ENCODE results near the gene KRT2.
"Not testable (repeated sequence)": the region's sequence is repeated elsewhere in the genome, so short reads cannot be mapped to it uniquely, and the experiment has no call there.

The KRT2 gene

GRCh38 chr12:52685406-52685890 lies 33.4 kb upstream of the KRT2 start:
- DNase-seq (ENCODE audit: low spot score): no peak

GRCh38 chr12:52684431-52684830 lies 32.4 kb upstream of the KRT2 start:
- DNase-seq (ENCODE audit: low spot score): no peak

GRCh38 chr12:52683575-52684300 lies 31.7 kb upstream of the KRT2 start:
- no peak for DNase-seq (ENCODE audit: low spot score)

DNA sequence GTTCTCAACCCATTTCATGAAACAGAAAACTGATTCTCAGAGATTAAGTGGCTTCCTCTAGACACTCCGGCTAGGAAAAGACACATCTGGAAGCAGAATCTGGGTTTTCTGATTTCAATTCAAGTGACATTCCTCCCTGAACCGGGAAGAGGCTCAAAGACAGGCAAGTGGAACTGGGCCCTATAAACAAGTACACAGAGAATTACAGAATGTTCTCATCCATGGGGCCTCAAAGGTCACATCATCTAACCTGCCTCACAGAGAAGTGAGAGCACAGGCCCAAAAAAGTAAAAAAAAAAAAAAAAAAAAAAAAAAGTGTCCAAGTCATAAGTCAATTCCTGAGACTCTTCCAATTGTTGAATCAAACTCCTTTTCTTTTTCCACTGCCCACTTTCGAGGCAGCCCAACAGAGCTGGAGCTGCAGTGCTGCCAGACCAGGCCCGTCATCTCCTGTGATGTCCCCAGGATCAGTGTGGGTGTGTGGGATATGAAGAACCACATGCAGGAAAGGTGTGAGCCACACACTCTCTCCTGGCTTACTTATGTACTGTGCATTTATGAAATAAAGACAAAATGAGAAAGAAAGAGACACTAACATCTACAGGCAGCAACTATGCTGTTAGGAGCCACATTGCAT lies 31.0 kb upstream of the KRT2 start:
- DNase-seq (ENCODE audit: low spot score): no peak

DNA sequence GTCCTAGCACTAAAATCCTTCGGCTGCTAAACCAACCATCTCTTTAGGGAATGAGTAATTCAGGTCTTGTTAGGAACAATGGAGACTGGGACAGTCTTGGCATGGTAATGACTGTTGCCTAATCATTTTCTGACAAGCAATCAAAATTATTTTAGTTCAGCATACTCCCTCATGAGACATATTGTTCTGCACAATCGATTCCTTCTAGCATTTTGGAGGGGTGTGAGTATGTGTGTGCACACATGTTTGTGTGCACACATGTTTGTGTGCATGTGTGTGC lies 30.3 kb upstream of the KRT2 start:
- DNase-seq (ENCODE audit: low spot score): no peak

- no peak for DNase-seq (ENCODE audit: low spot score)
These were observed 29.7 kb upstream of the KRT2 start for GRCh38 chr12:52681526-52682380.

DNA sequence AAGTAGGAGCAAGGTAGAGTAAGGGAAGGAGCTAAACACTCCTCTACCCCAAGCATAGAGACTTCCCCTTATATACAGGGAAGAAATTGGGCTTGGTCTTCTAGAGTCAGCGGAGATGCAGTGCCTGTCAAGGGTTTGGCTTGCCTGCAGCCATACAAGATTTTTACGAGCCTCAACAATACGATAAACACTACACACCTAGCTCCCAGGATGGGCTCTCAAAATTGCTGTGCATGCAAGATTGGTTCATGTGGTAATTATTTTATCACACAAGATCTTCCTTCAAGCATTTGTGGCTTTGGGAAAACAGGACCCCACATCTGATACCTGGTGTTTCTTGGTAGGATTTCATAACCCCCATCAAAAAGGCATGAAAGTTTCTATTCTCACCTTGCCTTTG lies 28.4 kb upstream of the KRT2 start, which contains the start of gene KRT1:
KRT1 (minus strand) TSS at position 45 of the 400 bp plus-strand sequence. CDS start 59 bp downstream, outside the sequence.
- DNase-seq (ENCODE audit: low spot score): no peak

- no peak for DNase-seq (ENCODE audit: low spot score)
These were observed 27.9 kb upstream of the KRT2 start for GRCh38 chr12:52679875-52680274.

- no peak for DNase-seq (ENCODE audit: low spot score)
These were observed 25.7 kb upstream of the KRT2 start for GRCh38 chr12:52677671-52678070.

DNA sequence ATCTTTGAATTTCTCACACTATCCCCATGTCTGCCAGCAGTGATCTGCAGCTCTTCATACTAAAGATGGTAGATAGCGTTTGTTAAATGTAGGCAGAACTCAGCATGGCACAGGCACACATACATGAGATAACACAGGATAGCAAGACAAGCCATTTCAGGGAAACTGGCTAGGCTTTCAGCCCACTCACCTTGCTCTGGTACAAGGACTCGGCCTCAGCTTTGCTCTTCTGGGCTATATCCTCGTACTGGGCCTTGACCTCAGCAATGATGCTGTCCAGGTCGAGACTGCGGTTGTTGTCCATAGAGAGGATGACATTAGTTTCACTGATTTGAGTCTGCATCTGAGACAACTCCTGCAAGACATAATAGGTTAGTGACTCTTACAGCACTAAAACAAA lies 25.1 kb upstream of the KRT2 start:
- DNase-seq (ENCODE audit: low spot score): no peak

GRCh38 chr12:52676163-52676562 lies 24.2 kb upstream of the KRT2 start:
- no peak for DNase-seq (ENCODE audit: low spot score)

DNA sequence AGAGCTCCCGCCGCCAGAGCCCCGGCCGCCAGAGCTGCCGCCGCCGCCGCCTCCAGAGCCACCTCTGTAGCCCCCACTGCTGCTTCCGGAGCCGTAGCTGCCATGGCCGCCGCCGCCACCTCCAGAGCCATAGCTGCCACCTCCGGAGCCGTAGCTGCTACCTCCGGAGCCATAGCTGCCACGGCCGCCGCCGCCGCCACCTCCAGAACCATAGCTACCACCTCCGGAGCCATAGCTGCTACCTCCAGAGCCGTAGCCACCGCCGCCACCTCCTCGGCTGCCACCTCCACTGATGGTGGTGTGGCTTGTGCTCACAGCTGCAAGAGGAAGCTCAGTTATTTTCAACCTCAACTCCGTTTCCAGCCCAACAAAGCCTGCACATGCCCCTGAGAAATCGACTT lies 23.3 kb upstream of the KRT2 start:
- no peak for DNase-seq (ENCODE audit: low spot score)

- no peak for DNase-seq (ENCODE audit: low spot score)
These were observed 22.4 kb upstream of the KRT2 start for GRCh38 chr12:52674433-52674775.

GRCh38 chr12:52673713-52674432 lies 21.9 kb upstream of the KRT2 start:
- DNase-seq (ENCODE audit: low spot score): no peak

- no peak for DNase-seq (ENCODE audit: low spot score)
These were observed 21.2 kb upstream of the KRT2 start for GRCh38 chr12:52673217-52673616.

GRCh38 chr12:52672321-52672933 lies 20.4 kb upstream of the KRT2 start:
- DNase-seq (ENCODE audit: low spot score): no peak

GRCh38 chr12:52670961-52671360 lies 18.9 kb upstream of the KRT2 start:
- no peak for DNase-seq (ENCODE audit: low spot score)

- no peak for DNase-seq (ENCODE audit: low spot score)
These were observed 18.5 kb upstream of the KRT2 start for GRCh38 chr12:52670506-52670905.

- not testable (repeated sequence) for DNase-seq (ENCODE audit: low spot score)
These were observed 17.9 kb upstream of the KRT2 start for GRCh38 chr12:52669941-52670340.

- DNase-seq (ENCODE audit: low spot score): no peak
These were observed 17.4 kb upstream of the KRT2 start for GRCh38 chr12:52669426-52669825.

DNA sequence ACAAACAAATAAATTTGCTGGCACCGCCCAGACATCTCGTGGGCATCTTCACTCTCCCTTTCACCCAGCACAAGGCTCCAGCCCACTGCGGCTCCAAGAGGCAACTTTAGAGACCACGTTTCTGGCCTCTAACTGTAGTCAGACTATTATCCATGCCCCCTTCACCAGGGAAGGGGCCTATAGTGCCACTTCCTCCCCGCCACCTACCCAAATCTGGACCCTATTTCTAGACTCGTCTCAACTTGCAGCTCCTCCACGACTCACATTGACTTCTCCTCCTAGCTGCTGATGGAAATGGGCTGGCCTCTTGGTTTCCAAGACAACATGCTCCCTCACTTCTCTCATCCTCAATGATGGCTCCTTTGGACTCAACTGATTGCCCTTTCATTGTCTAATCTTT lies 15.9 kb upstream of the KRT2 start:
- no peak for DNase-seq (ENCODE audit: low spot score)

DNA sequence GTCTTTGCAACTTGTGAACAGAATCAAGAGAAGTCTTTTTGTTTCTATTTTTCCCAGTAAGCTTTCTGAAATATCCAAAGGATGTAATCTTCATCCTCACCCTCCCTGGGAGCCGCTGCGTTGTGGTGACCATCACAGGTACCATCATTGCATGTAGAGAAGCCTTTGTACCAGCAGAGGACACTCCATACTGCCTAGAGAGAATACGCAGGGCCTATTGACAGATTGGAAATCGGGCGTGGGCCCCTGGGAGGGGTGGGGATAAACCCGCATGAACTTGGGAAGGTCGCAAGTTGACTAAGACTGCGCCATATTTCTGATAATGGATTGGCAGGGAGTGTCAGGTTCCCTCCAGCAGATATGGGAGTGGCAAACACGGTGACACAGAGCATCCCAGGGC lies 15.5 kb upstream of the KRT2 start:
- no peak for DNase-seq (ENCODE audit: low spot score)

All from SK-N-DZ (cell line).